WERI-Rb-1 (cell line): ENCODE results near the gene CNIH3.
A peak's percentile ranks its signal among the peaks of the same experiment; 100 is the strongest.

Experiments
- DNase-seq: peaks from one replicate; pipeline ENCODE4 v3.0.0-alpha.2; 2020
- H3K27ac ChIP-seq: fragments of 250-450 bp; sonication (Bioruptor Pico); 2 replicates; pipeline ENCODE4 v1.5.1; 2020; ENCODE audit warnings: mild to moderate bottlenecking, moderate library complexity
- H3K27me3 ChIP-seq: fragments of 250-450 bp; sonication (Bioruptor Pico); 2 replicates; pipeline ENCODE4 v1.5.1; 2021; ENCODE audit warnings: mild to moderate bottlenecking, low read depth, moderate library complexity; ENCODE audit not compliant: insufficient read depth, severe bottlenecking
- H3K36me3 ChIP-seq: fragments of 250-450 bp; sonication (Bioruptor Pico); 2 replicates; pipeline ENCODE4 v1.5.1; 2020; ENCODE audit warnings: mild to moderate bottlenecking, moderate library complexity
- H3K4me3 ChIP-seq: 2 replicates; pipeline ENCODE4 v1.5.1; 2011; ENCODE audit warnings: low read depth, mild to moderate bottlenecking, control low read depth, low read length
- H3K9me3 ChIP-seq: fragments of 250-450 bp; sonication (Bioruptor Pico); 2 replicates; pipeline ENCODE4 v1.5.1; 2021; ENCODE audit warnings: mild to moderate bottlenecking, moderate library complexity; ENCODE audit not compliant: severe bottlenecking
- CTCF ChIP-seq: IDR thresholded peaks from 2 replicates; pipeline ENCODE4 v1.5.1; 2011; ENCODE audit warnings: low read depth, mild to moderate bottlenecking, control low read depth, inconsistent platforms, low read length

Gene CNIH3

GRCh38 chr1:224619209-224619608 lies 3.1 kb downstream of the CNIH3 start:
- no peak for DNase-seq
- Histone ChIP-seq H3K27me3 (no peaks in the 10 kb centered on the region), H3K36me3 (no peaks in the 10 kb centered on the region), H3K27ac (no peak overlapping the region), H3K9me3 (no peaks in the 10 kb centered on the region), H3K4me3 (no peak overlapping the region)
- TF ChIP-seq CTCF = no peak

GRCh38 chr1:224620105-224620504 lies 4.0 kb downstream of the CNIH3 start:
- no peak overlapping the region for H3K4me3 ChIP-seq
- peak; percentile 9 for DNase-seq
- no peaks in the 10 kb centered on the region for H3K36me3 ChIP-seq
- no peaks in the 10 kb centered on the region for H3K27me3 ChIP-seq
- H3K27ac ChIP-seq = no peak overlapping the region
- TF ChIP-seq CTCF = no peak
- H3K9me3 ChIP-seq = no peaks in the 10 kb centered on the region

GRCh38 chr1:224621813-224622682 lies 5.9 kb downstream of the CNIH3 start:
- DNase-seq = no peak
- Histone ChIP-seq H3K4me3 (no peak overlapping the region), H3K27me3 (no peaks in the 10 kb centered on the region), H3K9me3 (no peaks in the 10 kb centered on the region), H3K36me3 (no peaks in the 10 kb centered on the region), H3K27ac (no peak overlapping the region)
- TF ChIP-seq CTCF = no peak

GRCh38 chr1:224622831-224623230 lies 6.7 kb downstream of the CNIH3 start:
- Histone ChIP-seq H3K27ac (no peak overlapping the region), H3K4me3 (no peak overlapping the region), H3K27me3 (no peaks in the 10 kb centered on the region), H3K36me3 (no peaks in the 10 kb centered on the region), H3K9me3 (no peaks in the 10 kb centered on the region)
- DNase-seq = no peak
- no peak for TF ChIP-seq CTCF

- Histone ChIP-seq H3K27me3 (no peaks in the 10 kb centered on the region), H3K9me3 (no peaks in the 10 kb centered on the region), H3K27ac (no peak overlapping the region), H3K36me3 (no peaks in the 10 kb centered on the region), H3K4me3 (no peak overlapping the region)
- no peak for DNase-seq
- no peak for TF ChIP-seq CTCF
Measured at GRCh38 chr1:224623310-224623714, 7.2 kb downstream of the CNIH3 start.

- no peak for DNase-seq
- Histone ChIP-seq H3K27ac (no peak overlapping the region), H3K9me3 (no peaks in the 10 kb centered on the region), H3K4me3 (no peak overlapping the region), H3K36me3 (no peaks in the 10 kb centered on the region), H3K27me3 (no peaks in the 10 kb centered on the region)
- no peak for TF ChIP-seq CTCF
Measured at GRCh38 chr1:224623743-224624333, 7.7 kb downstream of the CNIH3 start.
